VCaP (cell line): ENCODE data around the gene IFITM1.
"Not testable (repeated sequence)": the region's sequence is repeated elsewhere in the genome, so short reads cannot be mapped to it uniquely, and the experiment has no call there.

ENCODE experiments used
- H3K27ac ChIP-seq: fragments of 450-650 bp; 2 replicates; pipeline ENCODE4 v1.5.1; 2017
- CTCF ChIP-seq: fragments of 450-650 bp; conservative IDR thresholded peaks from 2 replicates; pipeline ENCODE4 v1.5.1; 2017; ENCODE audit warnings: mild to moderate bottlenecking, moderate library complexity

Gene IFITM1

GRCh38 chr11:284105-285020, 29.5 kb upstream of the IFITM1 start:
- TF ChIP-seq CTCF, result no peak
- H3K27ac ChIP-seq, result no peak overlapping the region

GRCh38 chr11:285021-285893, 28.6 kb upstream of the IFITM1 start:
- no peak for TF ChIP-seq CTCF
- H3K27ac ChIP-seq, result no peak overlapping the region

- no peak for TF ChIP-seq CTCF
Observed at GRCh38 chr11:285894-286220, 28.0 kb upstream of the IFITM1 start.

GRCh38 chr11:286977-287820, 26.6 kb upstream of the IFITM1 start:
- not testable (repeated sequence) for H3K27ac ChIP-seq

More at GRCh38 chr11:285894-286220, 28.0 kb upstream of the IFITM1 start:
- H3K27ac ChIP-seq, result no peak overlapping the region

- no peak for TF ChIP-seq CTCF
- peak overlapping the region; percentile 55; the same call in 1 of the 2 replicates for H3K27ac ChIP-seq
Observed at GRCh38 chr11:287821-288477, 25.9 kb upstream of the IFITM1 start.

GRCh38 chr11:288478-289397, 25.1 kb upstream of the IFITM1 start, which contains the start of gene PGGHG:
Gene PGGHG, plus strand, starts transcription at chr11:289126. Its CDS starts 691 bp downstream, at chr11:289817.
- H3K27ac ChIP-seq, result peak within 1 kb of the TSS; percentile 55; the same call in 1 of the 2 replicates
- TF ChIP-seq CTCF, result no peak
